GM12865 (cell line): ENCODE measurements around the gene GIMD1.

Source experiments
- DNase-seq: peaks from one replicate; pipeline ENCODE4 v3.0.0; 2010; ENCODE audit warnings: low read depth
- H3K4me3 ChIP-seq: 2 replicates; pipeline ENCODE4 v1.5.1; 2011; ENCODE audit warnings: mild to moderate bottlenecking, low read depth, low read length, control low read depth
- TF ChIP-seq, protein P1 (sequence below): IDR thresholded peaks from 2 replicates; pipeline ENCODE4 v1.5.1; 2011; ENCODE audit warnings: low read length, control low read depth, low read depth, inconsistent platforms; ENCODE audit not compliant: insufficient read depth; ENCODE audit errors: missing control alignments

The GIMD1 gene

DNA sequence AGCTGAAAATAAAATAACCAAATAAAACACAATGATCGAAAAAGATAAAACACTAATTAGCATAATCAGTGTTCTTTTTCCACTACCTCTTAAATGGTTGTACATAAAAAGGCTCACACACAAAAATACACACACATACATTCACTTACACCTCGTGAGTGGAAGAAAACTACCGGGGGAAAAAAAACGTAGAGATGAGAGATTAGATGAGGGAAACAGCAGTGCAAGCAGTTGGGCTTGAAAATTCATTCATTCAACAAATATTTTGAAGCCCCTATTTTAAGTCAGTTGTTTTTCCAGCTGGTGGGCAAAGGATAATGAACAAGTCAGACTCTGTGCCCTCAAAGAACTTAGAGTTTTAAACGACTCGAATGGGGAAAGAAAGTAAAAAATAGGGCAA is 53.6 kb downstream of the GIMD1 start:
- H3K4me3 ChIP-seq = peak overlapping the region; percentile 100
- TF ChIP-seq, protein P1, sequence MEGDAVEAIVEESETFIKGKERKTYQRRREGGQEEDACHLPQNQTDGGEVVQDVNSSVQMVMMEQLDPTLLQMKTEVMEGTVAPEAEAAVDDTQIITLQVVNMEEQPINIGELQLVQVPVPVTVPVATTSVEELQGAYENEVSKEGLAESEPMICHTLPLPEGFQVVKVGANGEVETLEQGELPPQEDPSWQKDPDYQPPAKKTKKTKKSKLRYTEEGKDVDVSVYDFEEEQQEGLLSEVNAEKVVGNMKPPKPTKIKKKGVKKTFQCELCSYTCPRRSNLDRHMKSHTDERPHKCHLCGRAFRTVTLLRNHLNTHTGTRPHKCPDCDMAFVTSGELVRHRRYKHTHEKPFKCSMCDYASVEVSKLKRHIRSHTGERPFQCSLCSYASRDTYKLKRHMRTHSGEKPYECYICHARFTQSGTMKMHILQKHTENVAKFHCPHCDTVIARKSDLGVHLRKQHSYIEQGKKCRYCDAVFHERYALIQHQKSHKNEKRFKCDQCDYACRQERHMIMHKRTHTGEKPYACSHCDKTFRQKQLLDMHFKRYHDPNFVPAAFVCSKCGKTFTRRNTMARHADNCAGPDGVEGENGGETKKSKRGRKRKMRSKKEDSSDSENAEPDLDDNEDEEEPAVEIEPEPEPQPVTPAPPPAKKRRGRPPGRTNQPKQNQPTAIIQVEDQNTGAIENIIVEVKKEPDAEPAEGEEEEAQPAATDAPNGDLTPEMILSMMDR = no peak
- no peak for DNase-seq

DNA sequence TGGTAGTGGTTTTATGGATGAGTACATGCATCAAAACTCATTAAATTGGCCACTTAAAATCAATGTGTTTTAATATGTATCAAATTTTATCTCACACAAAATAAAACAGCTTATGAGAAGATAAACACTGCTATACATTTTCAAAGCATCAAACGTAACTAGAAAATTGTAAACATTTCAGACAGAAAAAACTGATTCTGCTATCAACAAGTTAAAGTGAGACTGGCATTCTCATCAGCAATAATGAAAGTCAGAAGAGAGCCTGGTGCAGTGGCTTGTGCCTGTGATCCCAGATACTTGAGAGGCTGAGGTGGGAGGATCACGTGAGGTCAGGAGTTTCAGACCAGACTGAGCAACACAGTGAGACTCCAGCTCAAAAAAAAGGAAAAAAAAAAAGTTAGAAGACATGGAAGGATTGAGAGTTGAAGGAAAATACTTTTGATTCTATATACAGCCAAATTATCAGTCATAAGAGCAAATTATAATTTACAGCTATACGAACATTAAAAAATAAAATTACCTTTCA is 55.5 kb downstream of the GIMD1 start:
- no peak overlapping the region for H3K4me3 ChIP-seq

DNA sequence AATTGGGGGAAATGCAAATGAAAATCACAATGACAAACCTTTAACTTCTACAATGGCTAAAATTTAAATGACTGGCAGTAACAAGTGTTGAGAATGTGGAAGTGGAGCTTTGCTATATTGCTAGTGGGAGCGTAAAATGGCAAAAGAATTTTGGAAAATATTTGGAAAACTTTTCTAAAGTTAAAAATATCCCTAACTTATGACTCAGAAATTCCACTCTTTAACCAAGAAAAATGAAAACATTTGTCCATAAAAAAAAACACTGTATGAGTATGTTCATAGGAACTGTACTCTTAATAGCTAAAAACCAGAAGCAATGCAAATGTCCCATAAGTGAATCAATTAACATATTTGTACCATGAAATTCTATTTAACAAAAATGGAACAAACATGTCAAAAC is 56.2 kb downstream of the GIMD1 start:
- no peak overlapping the region for H3K4me3 ChIP-seq
- TF ChIP-seq, protein P1 = no peak
- no peak for DNase-seq

More for the DNA sequence above, 55.5 kb downstream of the GIMD1 start:
- TF ChIP-seq, protein P1 = no peak
- no peak for DNase-seq
